Transverse colon (tissue), 4 donors: ENCODE results near the gene SLC22A14. TPM values are rescaled to one million over a fixed set of nuclear protein-coding genes. Genes with fewer than 3 reads are reported as not detected.
A peak's percentile ranks its signal among the peaks of the same experiment; 100 is the strongest.

Source experiments
- DNase-seq: peaks from one replicate; pipeline ENCODE4 v3.0.0-alpha.2; 2019
- H3K27ac ChIP-seq, 4 donors: fragments of 200-600 bp; sonication (generic); 2 replicates each; pipeline ENCODE4 v1.5.1; 2016 to 2018; ENCODE audit warnings: inconsistent platforms in 4 of 4
- H3K27me3 ChIP-seq: fragments of 200-600 bp; sonication (generic); 2 replicates; pipeline ENCODE4 v1.5.1; 2017; ENCODE audit warnings: inconsistent platforms
- H3K36me3 ChIP-seq, 4 donors: fragments of 200-600 bp; sonication (generic); 2 replicates each; pipeline ENCODE4 v1.5.1; 2017 to 2019; ENCODE audit warnings: inconsistent platforms in 4 of 4
- H3K4me1 ChIP-seq, 4 donors: fragments of 200-600 bp; sonication (generic); 2 replicates each; pipeline ENCODE4 v1.5.1; 2017 to 2020; ENCODE audit warnings: inconsistent platforms in 4 of 4
- H3K4me3 ChIP-seq, 4 donors: fragments of 200-600 bp; sonication (generic); 1 replicate in 1 of 4; 2 replicates in 3 of 4; pipeline versions ENCODE4 v1.5.1 to v1.6.1; 2017 to 2019; ENCODE audit warnings: inconsistent platforms in 4 of 4
- H3K9me3 ChIP-seq, 2 donors: fragments of 200-600 bp; sonication (generic); 2 replicates each; pipeline ENCODE4 v1.5.1; 2017 to 2019; ENCODE audit warnings: inconsistent platforms in 2 of 2
- EP300 ChIP-seq: sonication (generic); formaldehyde crosslinking; IDR thresholded peaks from one replicate; pipeline ENCODE4 v1.6.1; 2017; ENCODE audit warnings: antibody characterized with exemption, low read depth
- POLR2A ChIP-seq: fragments of 450-650 bp; IDR thresholded peaks from one replicate; pipeline ENCODE4 v1.6.1; 2016; ENCODE audit warnings: antibody characterized with exemption, mild to moderate bottlenecking, moderate library complexity
- POLR2AphosphoS5 ChIP-seq, 3 donors: sonication (generic); formaldehyde crosslinking; IDR thresholded peaks; one replicate each; pipeline ENCODE4 v1.6.1; 2016; ENCODE audit warnings: antibody characterized with exemption in 3 of 3
- WGBS, 2 donors: methylation state at CpG; one replicate each; pipeline ENCODE4 v1.1.5; 2018; ENCODE audit warnings: low coverage in 1 of 2; 5-methylcytosine and 5-hydroxymethylcytosine counted together
- in situ Hi-C, 4 donors: fragments of 200-750 bp; cut with MboI; loops; one replicate each; pipeline versions ENCODE4 v1.15.0 to v1.15.1; 2017; ENCODE audit warnings: low sequenced_read_pairs in 3 of 4, low pct_ligation_motif_present in 1 of 4, low pct_unique_long_range_greater_than_20kb in 1 of 4
- intact Hi-C: fragments of 100-400 bp; cut with DNase I; formaldehyde crosslinking; loops from one replicate; pipeline ENCODE4 v1.15.1; 2023; ENCODE audit warnings: low total_unique reads
- total RNA-seq, 4 donors: library from RNA; depleted of rRNA; stranded (reverse); fragments of >200 nt; gene quantifications; one replicate each; pipeline ENCODE4 v1.1.0, GENCODE V29; 2016
- TF ChIP-seq, protein P1 (sequence below), 5 experiments: fragments of 200-600 bp in 3 of 5; fragments of 450-650 bp in 2 of 5; sonication (generic) in 3 of 5; IDR thresholded peaks; 1 replicate in 2 of 5; 2 replicates in 3 of 5; pipeline ENCODE4 v1.5.1; 2016 to 2017; ENCODE audit warnings: antibody characterized with exemption in 5 of 5, inconsistent platforms in 3 of 5, mild to moderate bottlenecking in 2 of 5, moderate library complexity in 1 of 5

SLC22A14 gene
- total RNA-seq, 4 donors from 2014 or later = 0.48 TPM; not detected in 3

DNA sequence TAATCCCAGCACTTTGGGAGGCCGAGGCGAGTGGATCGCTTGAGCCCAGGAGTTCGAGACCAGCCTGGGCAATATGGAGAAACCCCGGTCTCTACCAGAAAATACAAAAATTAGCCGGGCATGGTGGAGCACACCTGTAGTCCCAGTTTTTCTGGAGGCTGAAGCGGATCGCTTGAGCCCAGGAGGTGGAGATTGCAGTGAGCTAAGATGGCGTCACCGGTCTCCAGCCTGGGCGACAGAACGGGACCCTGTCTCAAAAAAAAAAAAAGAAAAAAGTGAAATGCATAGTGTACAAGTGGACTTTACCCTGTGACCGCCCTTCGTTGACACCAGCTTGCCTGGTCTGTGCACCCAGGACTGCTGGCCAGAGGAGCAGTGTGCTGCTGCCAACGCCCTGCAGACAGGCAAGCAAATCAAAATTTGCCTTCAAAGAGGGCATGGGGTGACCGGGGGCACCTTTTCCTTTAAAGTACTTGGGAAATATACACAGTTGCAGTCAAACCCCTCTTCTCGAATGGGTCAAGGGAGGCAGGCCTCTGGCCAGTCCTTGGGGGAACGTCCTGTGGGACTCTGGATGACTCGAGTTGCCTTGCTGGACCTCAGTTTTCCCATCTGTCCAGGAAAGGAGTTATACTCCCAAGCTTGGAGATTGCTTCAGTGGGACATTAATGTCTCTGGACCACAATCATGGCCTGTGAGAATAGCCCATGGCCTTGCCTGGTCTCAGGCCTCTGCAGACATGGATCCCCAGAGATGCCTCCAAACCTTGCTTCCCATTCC lies 65.5 kb downstream of the SLC22A14 start:
- Histone ChIP-seq H3K27me3 (no peaks in the 10 kb centered on the region), H3K4me1 (peaks cover 0 to 16% (median 11%) of the 10 kb centered on the region in 4 donors), H3K4me3 (peak overlapping the region; percentile 41 to 87 (median 70)), H3K36me3 (no peaks in the 10 kb centered on the region), H3K9me3 (no peaks in the 10 kb centered on the region), H3K27ac (peak overlapping the region; percentile 76 to 84 (median 78))
- WGBS, 2 donors = 35 to 55% methylated on average over 16 to 19 of the region's 19 CpGs
- in situ Hi-C loops (loop anchor here (5.0 to 10.0 kb wide), 3 partner anchors 127 to 137 kb away; no protein-coding TSS in a partner anchor), intact Hi-C loops (loop anchor here (5.0 kb wide), 1 partner anchor 130 kb away; no protein-coding TSS in a partner anchor)
- no peak for TF ChIP-seq POLR2A
- TF ChIP-seq, protein P1, sequence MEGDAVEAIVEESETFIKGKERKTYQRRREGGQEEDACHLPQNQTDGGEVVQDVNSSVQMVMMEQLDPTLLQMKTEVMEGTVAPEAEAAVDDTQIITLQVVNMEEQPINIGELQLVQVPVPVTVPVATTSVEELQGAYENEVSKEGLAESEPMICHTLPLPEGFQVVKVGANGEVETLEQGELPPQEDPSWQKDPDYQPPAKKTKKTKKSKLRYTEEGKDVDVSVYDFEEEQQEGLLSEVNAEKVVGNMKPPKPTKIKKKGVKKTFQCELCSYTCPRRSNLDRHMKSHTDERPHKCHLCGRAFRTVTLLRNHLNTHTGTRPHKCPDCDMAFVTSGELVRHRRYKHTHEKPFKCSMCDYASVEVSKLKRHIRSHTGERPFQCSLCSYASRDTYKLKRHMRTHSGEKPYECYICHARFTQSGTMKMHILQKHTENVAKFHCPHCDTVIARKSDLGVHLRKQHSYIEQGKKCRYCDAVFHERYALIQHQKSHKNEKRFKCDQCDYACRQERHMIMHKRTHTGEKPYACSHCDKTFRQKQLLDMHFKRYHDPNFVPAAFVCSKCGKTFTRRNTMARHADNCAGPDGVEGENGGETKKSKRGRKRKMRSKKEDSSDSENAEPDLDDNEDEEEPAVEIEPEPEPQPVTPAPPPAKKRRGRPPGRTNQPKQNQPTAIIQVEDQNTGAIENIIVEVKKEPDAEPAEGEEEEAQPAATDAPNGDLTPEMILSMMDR (IDR thresholded peaks at IDR 0.05) = no peak
- no peak for TF ChIP-seq POLR2AphosphoS5 (IDR thresholded peaks at IDR 0.05)
- no peak for TF ChIP-seq EP300
- DNase-seq = peak; percentile 47

DNA sequence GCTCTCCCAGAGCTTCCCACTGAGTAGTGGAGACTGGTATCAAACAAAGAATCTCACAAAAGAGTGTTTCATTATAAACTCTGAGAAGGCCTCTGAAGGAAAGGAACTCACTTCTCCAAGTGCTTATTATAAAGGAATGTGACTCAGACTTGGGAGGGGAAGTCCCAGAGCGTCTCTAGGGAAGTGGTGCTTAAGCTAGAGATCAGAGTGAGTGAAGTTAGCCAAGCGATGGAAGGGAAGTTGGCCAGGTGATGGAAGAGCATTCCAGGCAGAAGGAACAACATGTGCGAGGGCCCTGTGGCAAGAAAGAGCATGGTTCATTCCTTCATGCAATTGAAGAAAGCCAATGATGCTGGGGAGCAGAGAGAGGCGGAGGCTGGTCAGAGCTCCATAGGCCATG lies 66.8 kb downstream of the SLC22A14 start:
- Histone ChIP-seq H3K27ac (no peak overlapping the region), H3K27me3 (no peaks in the 10 kb centered on the region), H3K4me1 (peaks cover 0 to 16% (median 11%) of the 10 kb centered on the region in 4 donors), H3K36me3 (no peaks in the 10 kb centered on the region), H3K4me3 (no peak overlapping the region), H3K9me3 (no peaks in the 10 kb centered on the region)
- intact Hi-C loops (loop anchor here (5.0 kb wide), 1 partner anchor 128 kb away; no protein-coding TSS in a partner anchor), in situ Hi-C loops (loop anchor here (5.0 to 10.0 kb wide), 3 partner anchors 126 to 136 kb away; no protein-coding TSS in a partner anchor)
- WGBS, 2 donors = 61 to 72% methylated on average over 4 of the region's 4 CpGs
- no peak for DNase-seq
- TF ChIP-seq POLR2A = no peak
- TF ChIP-seq, protein P1 (IDR thresholded peaks at IDR 0.05) = no peak

DNA sequence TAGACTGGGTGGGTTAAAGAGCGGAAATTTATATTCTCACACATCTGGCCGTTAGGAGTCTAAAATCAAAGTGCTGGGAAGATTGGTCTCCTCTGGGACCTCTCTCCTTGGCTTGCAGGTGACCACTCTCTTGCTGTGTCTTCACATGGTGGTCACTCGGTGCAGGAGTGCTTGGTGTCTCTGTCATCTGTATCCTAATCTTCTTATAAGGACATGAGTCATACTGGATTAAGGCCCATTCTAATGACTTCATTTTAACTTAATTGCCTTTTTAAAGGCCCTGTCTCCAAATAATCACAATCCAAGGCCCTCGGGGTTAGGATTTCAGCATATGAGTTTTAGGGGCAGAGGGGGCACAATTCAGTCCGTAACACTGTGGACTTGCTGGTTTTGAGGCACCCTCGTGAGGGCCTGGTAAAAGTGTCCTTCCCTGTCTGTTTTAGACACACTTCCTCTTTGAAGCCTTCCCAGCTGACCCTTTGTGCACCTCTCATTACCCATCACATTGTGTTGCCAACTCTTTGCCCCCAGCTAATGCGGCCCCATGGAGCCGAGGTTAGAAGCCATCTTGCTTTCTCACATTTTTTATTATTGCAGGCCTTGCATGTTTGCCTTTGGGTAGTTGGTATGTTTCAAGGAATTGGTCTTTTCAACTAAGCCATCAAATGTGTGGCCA lies 67.7 kb downstream of the SLC22A14 start:
- no peak for DNase-seq
- intact Hi-C loops (loop anchor here (5.0 kb wide), 1 partner anchor 127 kb away; no protein-coding TSS in a partner anchor), in situ Hi-C loops (loop anchor here (5.0 to 10.0 kb wide), 3 partner anchors 125 to 135 kb away; no protein-coding TSS in a partner anchor)
- H3K4me1 ChIP-seq = peaks cover 0 to 25% (median 12%) of the 10 kb centered on the region in 4 donors
- TF ChIP-seq, protein P1 (IDR thresholded peaks at IDR 0.05) = no peak
- TF ChIP-seq POLR2A (no peak), EP300 (no peak), POLR2AphosphoS5 (IDR thresholded peaks at IDR 0.05) (no peak)
- no peak overlapping the region for H3K27ac ChIP-seq
- no peaks in the 10 kb centered on the region for H3K36me3 ChIP-seq
- no peaks in the 10 kb centered on the region for H3K9me3 ChIP-seq
- no peaks in the 10 kb centered on the region for H3K27me3 ChIP-seq
- 83 to 92% methylated on average over 5 to 8 of the region's 8 CpGs for WGBS, 2 donors
- H3K4me3 ChIP-seq = no peak overlapping the region

DNA sequence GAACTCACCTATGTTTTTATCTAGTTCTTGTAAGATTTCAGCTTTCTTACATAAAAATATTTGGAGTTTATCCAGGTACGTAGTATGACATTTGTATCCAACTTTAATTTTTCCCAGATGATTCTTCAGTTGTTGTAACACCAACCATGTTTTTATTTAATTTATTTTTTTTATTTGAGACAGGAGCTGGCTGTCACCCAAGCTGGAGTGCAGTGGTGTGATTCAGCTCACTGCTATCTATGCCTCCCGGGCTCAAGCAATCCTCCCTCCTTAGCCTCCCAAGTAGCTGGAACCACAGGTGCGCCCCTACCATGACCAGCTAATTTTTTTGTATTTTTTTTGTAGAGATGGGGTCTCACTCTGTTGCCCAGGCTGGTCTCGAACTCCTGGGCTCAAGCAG lies 71.1 kb downstream of the SLC22A14 start:
- intact Hi-C loops = no loop called here
- H3K27me3 ChIP-seq = no peaks in the 10 kb centered on the region
- H3K9me3 ChIP-seq = no peaks in the 10 kb centered on the region
- no peak for DNase-seq
- in situ Hi-C loops = no loop called here
- TF ChIP-seq POLR2AphosphoS5 (IDR thresholded peaks at IDR 0.05) (no peak), EP300 (no peak), POLR2A (no peak)
- TF ChIP-seq, protein P1 (IDR thresholded peaks at IDR 0.05) = no peak
- H3K4me3 ChIP-seq = no peak overlapping the region
- peaks cover 0 to 19% (median 7%) of the 10 kb centered on the region in 4 donors for H3K4me1 ChIP-seq
- no peaks in the 10 kb centered on the region for H3K36me3 ChIP-seq
- H3K27ac ChIP-seq = no peak overlapping the region
- WGBS, 2 donors = 80 to 88% methylated on average over 3 to 4 of the region's 4 CpGs
